ENCODE results near the gene NEDD9. TPM values are rescaled to one million over a fixed set of nuclear protein-coding genes. Genes with fewer than 3 reads are reported as not detected.

The NEDD9 gene
- total and polyA plus RNA-seq, 2 experiments from 2014 or later = 4.4 to 13.0 TPM

- Histone ChIP-seq H3K4me2 (no peak overlapping the region), H3K4me3 (no peak overlapping the region), H3K79me2 (replicated peaks; ENCODE audit: insufficient read depth) (no peaks in the 10 kb centered on the region), H3K4me1 (ENCODE audit: insufficient read depth) (0 out of 2 replicates have a peak, but pooled peaks cover 2% of the 10 kb centered on the region), H3K27me3 (ENCODE audit: insufficient read depth) (peaks cover 6% of the 10 kb centered on the region; the same call in 1 of the 2 replicates), H2AFZ (no peak overlapping the region), H3F3A (replicated peaks; ENCODE audit: low read depth) (no peaks in the 10 kb centered on the region), H3K27ac (ENCODE audit: low read depth) (no peak overlapping the region), H4K20me1 (replicated peaks; ENCODE audit: insufficient read depth) (no peaks in the 10 kb centered on the region), H3K9me2 (ENCODE audit: insufficient read depth) (peaks cover 28% of the 10 kb centered on the region), H3K36me3 (ENCODE audit: insufficient read depth) (peaks cover 3% of the 10 kb centered on the region; the same call in 1 of the 2 replicates)
- H3K4me1 Mint-ChIP-seq = peaks cover 7% of the 10 kb centered on the region; the same call in 2 of the 3 replicates
- 0 out of 3 replicates have a peak, but pooled peaks cover 5% of the 10 kb centered on the region for H3K36me3 Mint-ChIP-seq (ENCODE audit: low read depth)
- no peak for DNase-seq (ENCODE audit: low spot score)
- H3K4me3 Mint-ChIP-seq = no peak overlapping the region
- TF ChIP-seq, protein P1, sequence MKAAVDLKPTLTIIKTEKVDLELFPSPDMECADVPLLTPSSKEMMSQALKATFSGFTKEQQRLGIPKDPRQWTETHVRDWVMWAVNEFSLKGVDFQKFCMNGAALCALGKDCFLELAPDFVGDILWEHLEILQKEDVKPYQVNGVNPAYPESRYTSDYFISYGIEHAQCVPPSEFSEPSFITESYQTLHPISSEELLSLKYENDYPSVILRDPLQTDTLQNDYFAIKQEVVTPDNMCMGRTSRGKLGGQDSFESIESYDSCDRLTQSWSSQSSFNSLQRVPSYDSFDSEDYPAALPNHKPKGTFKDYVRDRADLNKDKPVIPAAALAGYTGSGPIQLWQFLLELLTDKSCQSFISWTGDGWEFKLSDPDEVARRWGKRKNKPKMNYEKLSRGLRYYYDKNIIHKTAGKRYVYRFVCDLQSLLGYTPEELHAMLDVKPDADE (IDR thresholded peaks at IDR 0.05) = no peak
- TF ChIP-seq NANOG (IDR thresholded peaks at IDR 0.05; ENCODE audit: borderline replicate concordance) = no peak
- no peak for TF ChIP-seq EZH2phosphoT487 (IDR thresholded peaks at IDR 0.05; ENCODE audit: unreplicated experiment)
- no peak for TF ChIP-seq CREB1 (CRISPR knock-in tag; IDR thresholded peaks at IDR 0.05; ENCODE audit: low read depth)
- TF ChIP-seq CTCF (conservative IDR thresholded peaks at IDR 0.05; ENCODE audit: low read depth in 2 of 2) = no peak
- no peak for TF ChIP-seq STAT1 (IDR thresholded peaks at IDR 0.05; ENCODE audit: unreplicated experiment)
- no peak for TF ChIP-seq EZH2 (IDR thresholded peaks at IDR 0.05; ENCODE audit: low read depth, unreplicated experiment)
- TF ChIP-seq, protein P2, sequence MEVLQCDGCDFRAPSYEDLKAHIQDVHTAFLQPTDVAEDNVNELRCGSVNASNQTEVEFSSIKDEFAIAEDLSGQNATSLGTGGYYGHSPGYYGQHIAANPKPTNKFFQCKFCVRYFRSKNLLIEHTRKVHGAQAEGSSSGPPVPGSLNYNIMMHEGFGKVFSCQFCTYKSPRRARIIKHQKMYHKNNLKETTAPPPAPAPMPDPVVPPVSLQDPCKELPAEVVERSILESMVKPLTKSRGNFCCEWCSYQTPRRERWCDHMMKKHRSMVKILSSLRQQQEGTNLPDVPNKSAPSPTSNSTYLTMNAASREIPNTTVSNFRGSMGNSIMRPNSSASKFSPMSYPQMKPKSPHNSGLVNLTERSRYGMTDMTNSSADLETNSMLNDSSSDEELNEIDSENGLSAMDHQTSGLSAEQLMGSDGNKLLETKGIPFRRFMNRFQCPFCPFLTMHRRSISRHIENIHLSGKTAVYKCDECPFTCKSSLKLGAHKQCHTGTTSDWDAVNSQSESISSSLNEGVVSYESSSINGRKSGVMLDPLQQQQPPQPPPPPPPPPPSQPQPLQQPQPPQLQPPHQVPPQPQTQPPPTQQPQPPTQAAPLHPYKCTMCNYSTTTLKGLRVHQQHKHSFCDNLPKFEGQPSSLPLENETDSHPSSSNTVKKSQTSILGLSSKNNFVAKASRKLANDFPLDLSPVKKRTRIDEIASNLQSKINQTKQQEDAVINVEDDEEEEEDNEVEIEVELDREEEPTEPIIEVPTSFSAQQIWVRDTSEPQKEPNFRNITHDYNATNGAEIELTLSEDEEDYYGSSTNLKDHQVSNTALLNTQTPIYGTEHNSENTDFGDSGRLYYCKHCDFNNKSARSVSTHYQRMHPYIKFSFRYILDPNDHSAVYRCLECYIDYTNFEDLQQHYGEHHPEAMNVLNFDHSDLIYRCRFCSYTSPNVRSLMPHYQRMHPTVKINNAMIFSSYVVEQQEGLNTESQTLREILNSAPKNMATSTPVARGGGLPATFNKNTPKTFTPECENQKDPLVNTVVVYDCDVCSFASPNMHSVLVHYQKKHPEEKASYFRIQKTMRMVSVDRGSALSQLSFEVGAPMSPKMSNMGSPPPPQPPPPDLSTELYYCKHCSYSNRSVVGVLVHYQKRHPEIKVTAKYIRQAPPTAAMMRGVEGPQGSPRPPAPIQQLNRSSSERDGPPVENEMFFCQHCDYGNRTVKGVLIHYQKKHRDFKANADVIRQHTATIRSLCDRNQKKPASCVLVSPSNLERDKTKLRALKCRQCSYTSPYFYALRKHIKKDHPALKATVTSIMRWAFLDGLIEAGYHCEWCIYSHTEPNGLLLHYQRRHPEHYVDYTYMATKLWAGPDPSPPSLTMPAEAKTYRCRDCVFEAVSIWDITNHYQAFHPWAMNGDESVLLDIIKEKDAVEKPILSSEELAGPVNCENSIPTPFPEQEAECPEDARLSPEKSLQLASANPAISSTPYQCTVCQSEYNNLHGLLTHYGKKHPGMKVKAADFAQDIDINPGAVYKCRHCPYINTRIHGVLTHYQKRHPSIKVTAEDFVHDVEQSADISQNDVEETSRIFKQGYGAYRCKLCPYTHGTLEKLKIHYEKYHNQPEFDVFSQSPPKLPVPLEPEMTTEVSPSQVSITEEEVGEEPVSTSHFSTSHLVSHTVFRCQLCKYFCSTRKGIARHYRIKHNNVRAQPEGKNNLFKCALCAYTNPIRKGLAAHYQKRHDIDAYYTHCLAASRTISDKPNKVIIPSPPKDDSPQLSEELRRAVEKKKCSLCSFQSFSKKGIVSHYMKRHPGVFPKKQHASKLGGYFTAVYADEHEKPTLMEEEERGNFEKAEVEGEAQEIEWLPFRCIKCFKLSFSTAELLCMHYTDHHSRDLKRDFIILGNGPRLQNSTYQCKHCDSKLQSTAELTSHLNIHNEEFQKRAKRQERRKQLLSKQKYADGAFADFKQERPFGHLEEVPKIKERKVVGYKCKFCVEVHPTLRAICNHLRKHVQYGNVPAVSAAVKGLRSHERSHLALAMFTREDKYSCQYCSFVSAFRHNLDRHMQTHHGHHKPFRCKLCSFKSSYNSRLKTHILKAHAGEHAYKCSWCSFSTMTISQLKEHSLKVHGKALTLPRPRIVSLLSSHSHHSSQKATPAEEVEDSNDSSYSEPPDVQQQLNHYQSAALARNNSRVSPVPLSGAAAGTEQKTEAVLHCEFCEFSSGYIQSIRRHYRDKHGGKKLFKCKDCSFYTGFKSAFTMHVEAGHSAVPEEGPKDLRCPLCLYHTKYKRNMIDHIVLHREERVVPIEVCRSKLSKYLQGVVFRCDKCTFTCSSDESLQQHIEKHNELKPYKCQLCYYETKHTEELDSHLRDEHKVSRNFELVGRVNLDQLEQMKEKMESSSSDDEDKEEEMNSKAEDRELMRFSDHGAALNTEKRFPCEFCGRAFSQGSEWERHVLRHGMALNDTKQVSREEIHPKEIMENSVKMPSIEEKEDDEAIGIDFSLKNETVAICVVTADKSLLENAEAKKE (CRISPR knock-in tag; IDR thresholded peaks at IDR 0.05) = no peak
- TF ChIP-seq ZNF114 (CRISPR knock-in tag; IDR thresholded peaks at IDR 0.05) = no peak
- no peak for TF ChIP-seq POLR2AphosphoS5 (IDR thresholded peaks at IDR 0.05; ENCODE audit: low read depth)
- no peak for TF ChIP-seq JUNB (IDR thresholded peaks at IDR 0.05; ENCODE audit: unreplicated experiment)
- no peak for TF ChIP-seq ZNF331 (CRISPR knock-in tag; IDR thresholded peaks at IDR 0.05; ENCODE audit: low read depth)
- TF ChIP-seq REST (IDR thresholded peaks at IDR 0.05; ENCODE audit: unreplicated experiment) = no peak
- peaks cover 11% of the 10 kb centered on the region; the same call in 2 of the 3 replicates for H3K9me3 Mint-ChIP-seq
- peaks cover 15% of the 10 kb centered on the region for H3K27me3 Mint-ChIP-seq (ENCODE audit: insufficient read depth, low read depth, poor library complexity)
- ATAC-seq = no peak
- no peak overlapping the region for H3K27ac Mint-ChIP-seq
Observed at GRCh38 chr6:11245381-11246256, 13.2 kb upstream of the NEDD9 start.

Data from GM23338 (cell line).